ENCODE data around the gene RD3L. TPM values are rescaled to one million over a fixed set of nuclear protein-coding genes. Genes with fewer than 3 reads are reported as not detected.

RD3L gene
- total and polyA plus RNA-seq, 12 donors: 2.9 to 42.1 (median 25.3) TPM

DNA sequence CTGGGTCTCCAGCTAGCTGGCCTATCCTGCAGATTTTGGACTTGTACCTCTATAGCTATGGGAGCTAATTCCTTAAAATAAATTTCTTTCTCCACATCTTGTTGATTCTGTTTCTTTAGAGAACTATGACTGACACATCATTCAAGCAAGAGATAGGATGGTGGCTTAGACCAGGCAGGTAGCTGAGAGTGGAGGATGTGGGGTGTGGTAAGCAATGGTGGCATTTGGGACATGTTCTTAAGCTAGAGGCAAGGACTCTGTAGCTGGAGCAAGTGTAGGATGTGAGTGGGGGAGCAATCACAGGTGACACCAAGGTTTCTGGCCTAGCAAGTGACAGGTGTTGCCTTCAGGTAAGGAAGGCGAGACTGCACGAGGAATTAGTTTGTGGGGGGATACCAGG, 7.2 kb downstream of the RD3L start:
- no peak for DNase-seq
- TF ChIP-seq, protein P1, sequence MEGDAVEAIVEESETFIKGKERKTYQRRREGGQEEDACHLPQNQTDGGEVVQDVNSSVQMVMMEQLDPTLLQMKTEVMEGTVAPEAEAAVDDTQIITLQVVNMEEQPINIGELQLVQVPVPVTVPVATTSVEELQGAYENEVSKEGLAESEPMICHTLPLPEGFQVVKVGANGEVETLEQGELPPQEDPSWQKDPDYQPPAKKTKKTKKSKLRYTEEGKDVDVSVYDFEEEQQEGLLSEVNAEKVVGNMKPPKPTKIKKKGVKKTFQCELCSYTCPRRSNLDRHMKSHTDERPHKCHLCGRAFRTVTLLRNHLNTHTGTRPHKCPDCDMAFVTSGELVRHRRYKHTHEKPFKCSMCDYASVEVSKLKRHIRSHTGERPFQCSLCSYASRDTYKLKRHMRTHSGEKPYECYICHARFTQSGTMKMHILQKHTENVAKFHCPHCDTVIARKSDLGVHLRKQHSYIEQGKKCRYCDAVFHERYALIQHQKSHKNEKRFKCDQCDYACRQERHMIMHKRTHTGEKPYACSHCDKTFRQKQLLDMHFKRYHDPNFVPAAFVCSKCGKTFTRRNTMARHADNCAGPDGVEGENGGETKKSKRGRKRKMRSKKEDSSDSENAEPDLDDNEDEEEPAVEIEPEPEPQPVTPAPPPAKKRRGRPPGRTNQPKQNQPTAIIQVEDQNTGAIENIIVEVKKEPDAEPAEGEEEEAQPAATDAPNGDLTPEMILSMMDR (IDR thresholded peaks at IDR 0.05): no peak
- WGBS, 2 donors: 60 to 68% methylated on average over 2 of the region's 2 CpGs
- H3K27me3 ChIP-seq: peaks cover 0 to 2% (median 0%) of the 10 kb centered on the region in 7 donors
- no peaks in the 10 kb centered on the region for H3K9me3 ChIP-seq
- no peak overlapping the region for H3K27ac ChIP-seq
- intact Hi-C loops (cut with DNase I): no loop called here
- no peak overlapping the region for H3K4me3 ChIP-seq
- peaks cover 0 to 24% (median 0%) of the 10 kb centered on the region in 9 donors for H3K36me3 ChIP-seq
- H3K4me1 ChIP-seq: peaks cover 0 to 28% (median 0%) of the 10 kb centered on the region in 9 donors
- ATAC-seq: no peak

DNA sequence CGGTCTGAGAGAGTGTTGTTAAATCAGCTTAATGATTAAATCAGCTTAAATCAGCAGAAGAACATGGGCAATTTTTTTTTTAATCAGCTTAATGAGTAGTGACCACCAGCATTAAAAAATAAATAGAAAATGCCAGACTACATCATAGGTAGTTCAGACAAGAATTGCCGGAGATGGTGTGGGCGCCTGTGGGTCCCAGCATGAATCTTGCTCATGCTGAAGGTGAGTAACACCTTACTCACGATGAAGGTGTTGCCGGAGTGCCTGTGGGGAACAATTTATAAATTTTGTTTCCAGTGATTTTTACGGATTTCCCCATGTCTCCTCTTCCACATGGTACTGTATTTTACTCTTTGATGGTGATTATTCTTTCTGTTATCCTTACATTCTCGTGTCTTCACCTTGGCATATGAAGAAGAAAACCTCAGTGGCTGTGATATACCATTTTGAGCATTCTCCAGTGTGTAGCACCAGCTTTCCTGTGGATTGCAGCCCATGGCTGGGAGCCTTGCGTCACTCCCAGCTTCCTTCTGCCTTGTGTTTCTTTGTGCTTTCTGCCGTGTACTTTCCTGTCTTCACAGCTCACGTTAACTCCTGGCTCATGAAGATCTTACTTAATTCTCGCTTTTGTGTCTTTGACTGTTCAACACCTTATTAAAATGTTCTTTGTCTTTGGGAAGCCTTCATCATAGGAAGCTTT, 9.4 kb downstream of the RD3L start:
- intact Hi-C loops (cut with DNase I): no loop called here
- TF ChIP-seq, protein P1 (IDR thresholded peaks at IDR 0.05): no peak
- Histone ChIP-seq H3K4me1 (peaks cover 0 to 35% (median 0%) of the 10 kb centered on the region in 9 donors), H3K9me3 (no peaks in the 10 kb centered on the region), H3K27ac (peak overlapping the region in 1 of 10 donors; percentile 45), H3K36me3 (peaks cover 0 to 24% (median 0%) of the 10 kb centered on the region in 9 donors), H3K27me3 (peaks cover 0 to under 1% (median 0%) of the 10 kb centered on the region in 7 donors), H3K4me3 (no peak overlapping the region)
- DNase-seq (no peak), ATAC-seq (no peak)
- 81 to 83% methylated on average over 11 of the region's 11 CpGs for whole genome bisulfite sequencing, 2 donors

DNA sequence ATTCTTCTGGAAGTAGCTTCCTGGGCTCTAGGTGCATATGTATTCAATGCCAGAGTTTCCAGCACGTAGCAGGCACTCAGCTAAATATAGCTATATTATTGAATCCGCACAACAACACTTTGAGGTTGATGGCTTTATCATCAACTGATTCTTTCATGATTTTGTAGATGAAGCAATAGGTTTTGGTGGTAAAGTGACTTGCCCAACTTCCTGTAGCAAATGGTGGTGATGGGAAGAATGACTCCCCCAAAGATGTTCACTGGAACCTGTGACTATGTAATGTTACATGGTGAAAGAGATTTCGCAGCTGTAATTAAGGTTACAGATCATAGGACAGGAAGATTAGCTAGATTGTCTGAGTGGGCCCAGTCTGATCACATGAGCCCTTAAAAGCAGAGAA, 10.9 kb downstream of the RD3L start:
- no peaks in the 10 kb centered on the region for H3K9me3 ChIP-seq
- TF ChIP-seq, protein P1 (IDR thresholded peaks at IDR 0.05): no peak
- intact Hi-C loops (cut with DNase I): no loop called here
- peak overlapping the region in 1 of 10 donors; percentile 14 for H3K27ac ChIP-seq
- 42 to 60% methylated on average over 3 of the region's 3 CpGs for WGBS, 2 donors
- ATAC-seq (no peak), DNase-seq (no peak)
- H3K4me3 ChIP-seq: no peak overlapping the region
- H3K4me1 ChIP-seq: peaks cover 0 to 35% (median 0%) of the 10 kb centered on the region in 9 donors
- peaks cover 0 to 17% (median 0%) of the 10 kb centered on the region in 9 donors for H3K36me3 ChIP-seq
- H3K27me3 ChIP-seq: peaks cover 0 to 6% (median 0%) of the 10 kb centered on the region in 7 donors

DNA sequence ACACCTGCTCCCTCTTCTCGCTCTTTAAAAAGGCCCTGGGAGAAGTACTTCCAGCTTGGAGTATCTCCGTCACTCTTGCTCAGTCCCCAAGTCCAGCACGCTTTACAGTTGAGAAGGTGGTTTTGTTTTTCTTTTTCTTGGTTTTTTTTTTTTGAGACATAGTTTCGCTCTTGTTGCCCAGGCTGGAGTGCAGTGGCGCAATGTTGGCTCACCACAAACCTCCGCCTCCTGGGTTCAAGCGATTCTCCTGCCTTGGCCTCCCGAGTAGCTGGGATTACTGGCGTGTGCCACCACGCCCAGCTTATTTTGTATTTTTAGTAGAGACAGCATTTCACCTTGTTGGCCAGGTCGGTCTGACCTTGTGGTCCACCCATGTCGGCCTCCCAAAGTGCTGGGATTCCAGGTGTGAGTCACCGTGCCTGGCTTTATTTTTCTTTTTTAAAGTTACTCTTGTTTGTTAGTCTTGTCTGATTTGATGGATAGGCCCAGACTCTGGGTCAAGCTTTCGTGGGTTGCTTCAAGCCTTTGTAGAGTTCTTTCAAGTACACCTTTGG, 12.2 kb downstream of the RD3L start:
- ATAC-seq (no peak), DNase-seq (no peak)
- Histone ChIP-seq H3K27ac (peak overlapping the region in 1 of 10 donors; percentile 12), H3K4me1 (peaks cover 0 to 35% (median 0%) of the 10 kb centered on the region in 9 donors), H3K9me3 (no peaks in the 10 kb centered on the region), H3K36me3 (peaks cover 0 to 7% (median 0%) of the 10 kb centered on the region in 9 donors), H3K4me3 (no peak overlapping the region), H3K27me3 (peaks cover 0 to 6% (median 0%) of the 10 kb centered on the region in 7 donors)
- 85 to 87% methylated on average over 14 of the region's 14 CpGs for WGBS, 2 donors
- intact Hi-C loops (cut with DNase I): no loop called here
- TF ChIP-seq, protein P1 (IDR thresholded peaks at IDR 0.05): no peak
